Stimulated activated CD8-positive, alpha-beta memory T cell treated with anti-CD3 and anti-CD28 coated beads, Interleukin-15, amount 100 ng/mL, for 48 hours (primary cell): ENCODE measurements around the gene COBL.

ENCODE experiments used
- DNase-seq, 2 donors: peaks; one replicate each; pipeline ENCODE4 v3.0.0-alpha.2; 2020; ENCODE audit warnings: low read depth in 2 of 2

COBL gene

DNA sequence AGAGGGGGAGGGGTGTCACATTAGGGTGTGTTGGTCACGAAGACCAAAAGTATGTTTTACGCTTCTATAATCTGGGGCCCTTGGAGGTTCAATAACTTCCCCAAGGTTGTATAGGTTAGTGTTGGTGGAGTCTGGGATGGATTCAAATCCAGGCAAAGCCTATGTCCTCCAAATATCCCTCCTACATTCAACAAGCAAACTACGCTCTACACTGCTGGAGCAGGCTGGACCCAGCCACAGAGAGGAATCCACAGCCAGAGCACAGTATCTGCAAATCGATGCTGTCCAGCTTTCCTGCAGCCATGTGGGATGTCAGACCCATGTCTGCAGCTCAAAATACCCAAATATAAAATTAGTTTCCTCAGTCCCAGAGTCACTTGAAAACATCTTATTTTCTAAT is 198.0 kb downstream of the COBL start:
- no peak for DNase-seq

DNA sequence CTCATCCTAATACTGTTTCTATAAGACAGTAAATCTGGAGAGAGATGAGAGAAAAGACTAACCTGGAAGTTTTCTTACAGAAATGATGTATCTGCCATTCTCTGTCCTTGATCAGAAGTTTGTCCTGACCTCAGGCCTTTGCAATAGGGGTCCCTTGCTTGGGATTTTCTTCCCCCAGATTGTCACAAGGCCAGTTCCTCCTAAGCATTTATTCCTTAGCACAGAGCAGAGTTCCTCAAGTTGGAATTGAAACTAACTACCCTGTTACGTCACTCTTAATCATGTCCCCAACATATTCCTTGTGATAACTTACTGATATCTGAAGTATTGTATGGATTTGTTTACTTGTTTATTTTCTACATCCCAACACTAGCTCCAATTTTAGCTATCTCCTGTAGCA is 202.1 kb downstream of the COBL start:
- no peak for DNase-seq

DNA sequence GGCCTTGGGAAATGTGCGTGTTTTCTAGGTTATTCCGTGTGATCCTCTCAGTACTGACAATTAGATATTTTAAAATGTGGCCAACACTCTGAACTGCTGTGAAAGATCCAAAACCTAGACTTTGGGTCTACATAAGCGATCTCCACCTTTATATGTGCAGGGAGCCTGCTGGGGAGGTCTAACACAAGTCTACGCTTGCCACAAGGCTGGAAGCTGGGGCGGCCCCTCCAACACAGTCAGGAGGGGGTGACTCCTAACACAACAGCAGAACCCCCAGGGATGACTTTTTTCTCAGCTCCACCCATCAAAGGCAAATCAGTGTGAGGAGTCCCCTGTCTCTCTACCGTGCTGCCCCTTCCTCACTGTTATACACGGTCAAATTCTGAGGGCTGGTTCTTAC is 202.6 kb downstream of the COBL start:
- no peak for DNase-seq

DNA sequence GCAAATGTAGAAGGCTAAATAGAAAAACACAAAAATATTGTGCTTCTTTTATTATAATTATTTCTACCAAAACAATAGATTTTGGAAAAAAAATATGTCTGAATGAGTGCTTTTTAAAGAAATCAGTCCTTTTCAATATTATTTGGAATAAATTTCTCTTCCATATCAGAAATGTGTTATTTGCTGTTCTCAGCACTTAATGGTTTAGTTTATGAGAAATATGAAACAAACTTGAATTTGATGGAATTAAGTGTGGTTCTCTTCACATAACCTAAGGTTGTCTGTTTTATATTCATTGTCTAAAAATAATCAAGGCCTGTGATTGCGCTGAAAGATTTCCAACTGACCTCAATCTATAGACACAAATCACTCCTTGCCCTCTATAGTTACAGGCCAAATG is 203.0 kb downstream of the COBL start:
- DNase-seq, result no peak

DNA sequence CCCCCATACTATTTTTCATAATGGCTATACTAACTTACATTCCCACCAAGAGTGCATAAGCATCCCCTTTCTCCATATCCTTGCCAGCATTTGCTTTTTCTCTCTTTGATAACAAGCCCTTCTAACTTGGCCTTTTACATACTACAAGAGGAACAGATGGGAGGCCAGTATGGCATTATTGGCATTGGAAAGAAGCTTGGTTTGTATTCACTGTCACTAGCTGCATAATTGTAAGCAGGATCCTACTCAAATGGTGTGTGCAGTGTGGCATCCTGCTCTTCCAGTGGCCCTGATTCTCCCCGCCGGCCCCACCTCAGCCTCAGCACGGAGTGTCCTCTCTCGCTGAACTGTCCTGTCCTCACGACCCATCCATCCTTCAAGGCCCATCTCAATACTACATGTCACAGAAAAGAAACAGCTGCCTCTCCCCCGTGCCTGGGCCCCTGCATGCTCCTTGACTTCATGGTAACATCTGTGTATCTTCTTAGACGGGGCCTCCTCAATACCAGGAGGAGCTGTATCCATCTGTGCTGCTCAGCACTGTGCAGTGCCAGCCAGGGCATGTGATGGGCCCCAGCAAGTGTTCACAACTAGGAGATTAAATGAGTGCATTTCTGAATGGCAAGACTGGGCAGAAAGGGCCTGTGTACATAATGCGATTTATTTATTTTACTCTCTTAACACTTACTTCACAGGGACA is 205.2 kb downstream of the COBL start:
- no peak for DNase-seq

DNA sequence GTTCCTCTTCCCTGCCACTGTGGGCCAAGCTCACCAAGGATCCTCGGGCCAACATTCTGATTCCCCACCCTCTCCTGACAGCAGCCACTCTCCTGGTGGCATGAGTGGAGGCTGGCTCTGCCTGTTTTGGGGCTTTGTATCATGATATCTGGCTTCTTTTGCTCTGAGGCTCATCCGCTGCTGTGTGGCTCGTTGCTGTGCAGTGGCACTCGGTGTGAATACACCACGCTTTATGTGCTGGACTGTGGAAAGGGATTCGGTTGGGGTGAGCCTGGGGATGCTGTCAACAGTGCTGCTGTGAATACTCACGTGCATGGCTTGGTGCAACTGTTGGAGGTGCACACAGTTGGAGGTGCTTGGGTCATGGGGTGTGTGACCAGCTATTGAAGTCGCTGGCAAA is 208.5 kb downstream of the COBL start:
- no peak for DNase-seq

DNA sequence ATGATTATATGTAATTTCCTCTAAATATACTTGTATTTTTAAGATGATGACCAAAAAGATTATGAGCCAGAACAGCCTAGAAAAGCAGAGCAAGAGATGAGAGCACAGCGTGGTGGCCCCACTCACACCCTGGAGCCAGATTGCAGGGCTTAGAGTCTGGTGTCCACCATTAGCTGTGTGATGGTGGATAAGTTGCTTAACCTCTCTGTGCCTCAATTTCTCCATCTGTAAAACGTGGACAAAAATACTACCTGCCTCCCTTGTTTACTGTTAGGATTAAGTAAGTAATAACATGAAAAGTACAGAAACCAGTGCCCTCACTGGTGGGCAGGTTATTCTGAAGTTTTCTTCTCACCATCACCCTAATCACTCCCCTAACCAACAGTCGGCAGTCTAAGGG is 212.3 kb downstream of the COBL start:
- no peak for DNase-seq

DNA sequence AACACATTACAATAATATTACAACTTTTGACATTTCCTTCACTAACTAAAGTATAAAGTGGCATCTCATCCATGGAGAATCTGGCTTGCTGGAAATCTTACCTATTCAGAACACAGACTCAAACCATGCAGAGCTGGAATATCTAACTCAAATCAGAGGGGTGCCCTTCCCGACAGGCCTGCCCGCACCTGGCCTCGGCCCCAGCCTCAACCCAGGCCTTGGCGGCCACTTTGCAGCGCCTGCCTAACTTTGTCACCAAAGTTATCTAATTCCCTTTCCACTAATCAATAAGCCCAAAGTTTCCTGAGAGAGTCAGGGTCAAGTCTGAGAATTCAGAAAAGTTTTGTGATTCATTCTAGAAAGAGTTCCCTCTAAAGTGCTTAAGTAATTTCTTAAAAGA is 212.9 kb downstream of the COBL start:
- DNase-seq, result no peak

DNA sequence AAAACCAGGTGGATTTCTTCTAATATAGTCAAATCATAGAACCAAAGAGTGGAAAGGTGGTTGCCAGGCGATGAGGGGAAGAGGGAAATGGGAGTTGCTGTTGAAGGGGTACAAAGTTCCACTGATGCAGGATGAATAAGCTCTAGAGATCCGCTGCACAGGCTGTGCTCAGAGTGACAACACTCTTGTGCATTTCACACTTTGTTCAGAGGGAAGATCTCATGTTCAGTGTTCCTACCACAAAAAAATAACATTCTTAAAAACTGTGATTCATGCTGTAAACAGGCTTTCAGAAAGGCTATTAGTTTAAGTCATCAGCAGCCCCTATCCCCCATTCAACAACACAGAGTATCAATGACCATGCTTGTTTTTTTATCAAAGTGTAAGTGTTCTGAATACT is 213.8 kb downstream of the COBL start:
- no peak for DNase-seq

DNA sequence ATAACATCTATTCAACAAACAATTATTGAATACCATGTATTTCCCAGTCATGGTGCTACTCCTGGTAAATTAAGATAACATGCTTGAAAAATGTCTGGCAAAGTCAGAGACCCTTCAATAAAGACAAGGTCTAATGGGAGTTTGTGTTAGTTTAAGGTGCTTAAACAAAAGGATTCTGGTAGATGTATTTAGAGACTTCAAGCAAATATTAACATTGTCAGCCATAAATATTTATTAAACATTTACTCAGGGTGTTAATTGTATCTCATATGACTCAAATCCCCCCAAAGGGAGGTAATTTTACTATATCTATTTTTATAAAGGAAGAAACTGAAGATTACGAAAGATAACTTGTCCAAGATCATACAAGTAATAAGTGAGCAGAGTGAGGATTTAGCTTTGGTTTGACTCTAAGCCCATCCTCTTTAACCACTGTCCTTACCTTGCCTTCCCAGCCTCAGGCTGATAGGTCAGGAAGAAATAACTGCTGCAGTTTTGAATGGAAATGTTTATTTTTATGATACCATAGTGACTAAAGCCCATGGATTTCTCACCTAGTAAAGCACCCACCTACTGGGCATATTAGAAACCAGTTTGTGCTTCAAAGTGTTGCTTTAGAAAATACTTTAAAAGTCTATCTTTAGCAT is 215.4 kb downstream of the COBL start:
- DNase-seq, result no peak

DNA sequence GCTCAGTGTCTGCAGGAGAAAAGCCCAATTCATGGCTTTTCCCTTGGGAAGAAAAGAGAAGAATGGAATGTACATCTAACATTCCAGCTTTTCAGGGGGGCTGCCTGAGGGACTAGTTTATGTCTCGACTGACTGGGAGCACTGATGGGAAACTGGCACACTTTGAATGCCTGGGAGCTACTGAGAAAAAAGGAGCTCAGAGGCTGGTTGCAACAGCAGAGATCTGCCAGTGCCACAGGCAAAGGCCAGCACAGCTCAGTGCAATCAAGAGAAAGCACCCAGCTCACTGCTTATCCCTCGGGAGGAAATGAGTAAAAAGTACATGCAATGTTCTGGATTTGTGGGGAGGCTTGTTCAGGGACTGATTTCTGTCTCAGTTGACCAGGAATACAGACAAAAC is 226.2 kb downstream of the COBL start:
- no peak for DNase-seq

DNA sequence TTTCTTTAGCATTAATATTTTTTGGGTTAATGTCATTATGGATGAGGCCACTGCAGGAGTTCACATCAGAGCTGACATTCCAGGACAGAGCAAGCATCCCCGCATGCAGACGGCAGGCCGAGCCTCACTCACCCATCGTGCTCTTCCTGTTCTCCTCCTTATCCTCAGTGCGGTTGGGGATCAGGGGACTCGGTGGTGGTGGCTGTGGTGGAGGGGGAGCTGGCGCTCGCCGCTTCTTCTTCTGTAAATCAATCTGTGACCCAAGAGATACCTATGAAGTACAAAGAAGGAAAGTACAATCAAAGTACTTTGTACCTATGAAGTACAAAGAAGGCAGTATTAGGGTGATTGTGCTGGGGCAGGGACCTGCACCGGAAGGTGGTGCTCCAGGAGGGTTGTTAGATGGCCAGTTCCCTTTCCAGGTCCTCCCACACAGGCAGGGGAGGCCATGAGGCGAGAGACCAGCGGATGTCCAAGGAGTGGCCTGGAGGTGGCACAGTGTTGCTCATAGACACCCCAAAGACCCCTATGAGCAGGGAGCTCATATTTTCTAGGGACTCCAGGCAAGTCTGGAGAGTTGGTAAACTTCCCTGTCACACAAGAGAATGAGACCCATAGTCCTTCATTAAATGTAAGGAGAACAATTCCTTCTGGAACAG is 231.4 kb downstream of the COBL start:
- DNase-seq, result no peak

DNA sequence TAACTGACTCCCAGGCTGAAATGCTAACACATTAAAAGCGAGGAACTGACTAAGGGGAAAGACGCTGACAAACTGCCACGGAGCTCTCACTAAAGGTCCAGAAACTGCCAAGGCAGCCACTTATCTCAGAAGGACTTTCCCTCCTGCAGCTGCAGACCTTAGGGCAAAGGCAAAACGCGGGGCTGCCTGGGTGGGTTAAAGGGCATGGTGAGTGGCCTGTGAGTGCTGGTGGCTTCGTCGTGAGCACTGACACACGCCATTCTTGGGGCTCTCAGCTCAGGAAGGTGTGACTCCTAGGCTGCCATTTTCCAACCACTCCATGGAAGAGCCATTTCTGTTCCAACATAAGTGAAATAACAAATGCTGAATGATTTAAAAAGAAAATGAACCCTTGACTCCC is 232.5 kb downstream of the COBL start:
- DNase-seq, result no peak

DNA sequence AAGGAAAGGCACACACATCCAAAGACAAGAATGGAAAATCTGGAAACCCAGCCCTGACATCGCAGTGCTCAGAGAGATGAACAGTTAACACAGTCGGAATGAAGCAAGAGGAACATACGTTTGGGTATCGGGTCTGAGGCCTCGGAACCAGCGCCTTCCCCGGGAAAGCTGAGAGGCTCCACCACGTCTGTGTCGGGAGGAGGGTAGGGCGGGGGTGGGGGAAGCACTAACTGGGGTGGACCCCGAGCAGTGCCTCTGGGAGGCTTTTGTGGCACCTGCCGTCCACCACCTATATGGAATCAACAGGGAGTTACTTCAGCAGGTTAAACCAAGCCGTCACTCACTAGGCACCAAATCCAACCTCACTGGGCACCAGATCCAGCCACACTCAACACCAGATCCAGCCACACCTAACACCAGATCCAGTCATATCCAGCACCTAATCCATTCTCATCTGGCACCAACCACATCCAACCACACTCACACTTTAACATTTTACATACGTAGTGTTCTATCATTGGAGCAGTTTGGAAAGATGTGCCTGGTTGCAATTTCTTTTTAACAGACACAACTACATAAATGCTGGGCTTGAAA is 233.6 kb downstream of the COBL start:
- DNase-seq, result no peak

DNA sequence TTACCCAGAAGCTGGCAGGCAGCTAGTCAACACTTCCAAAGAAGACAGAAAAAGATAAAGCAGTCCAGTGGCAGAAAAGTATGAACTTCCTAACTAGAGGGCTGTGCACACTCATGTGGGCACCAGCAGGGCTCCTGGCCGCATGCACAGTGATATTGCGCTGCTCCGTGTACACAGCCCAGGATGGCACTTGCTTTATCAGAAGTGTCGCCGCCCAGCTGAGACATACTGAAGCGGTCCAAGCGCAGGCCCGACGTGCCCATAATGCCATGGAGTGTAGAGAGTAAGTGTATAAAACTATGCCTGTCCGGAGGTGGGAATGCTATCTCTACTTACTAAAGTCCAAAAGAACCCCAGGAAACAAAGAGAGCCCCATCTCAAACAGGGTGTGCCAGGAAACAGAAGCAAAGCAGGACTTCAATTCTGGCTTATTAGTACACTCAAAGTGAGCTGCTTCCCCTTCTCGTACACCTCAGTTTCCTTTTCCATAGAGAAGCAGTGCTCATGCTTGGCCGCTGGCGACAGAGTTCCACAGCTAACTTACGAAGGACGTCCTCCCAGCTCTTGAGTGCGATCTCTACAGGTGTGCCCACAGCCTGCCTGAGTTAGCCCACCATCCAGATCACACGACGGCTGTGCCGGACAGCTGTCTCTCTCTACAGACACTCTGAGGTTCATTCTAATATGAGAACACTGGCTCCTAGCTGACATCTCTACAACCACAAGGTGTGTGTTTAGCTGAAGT is 234.3 kb downstream of the COBL start:
- DNase-seq, result no peak

DNA sequence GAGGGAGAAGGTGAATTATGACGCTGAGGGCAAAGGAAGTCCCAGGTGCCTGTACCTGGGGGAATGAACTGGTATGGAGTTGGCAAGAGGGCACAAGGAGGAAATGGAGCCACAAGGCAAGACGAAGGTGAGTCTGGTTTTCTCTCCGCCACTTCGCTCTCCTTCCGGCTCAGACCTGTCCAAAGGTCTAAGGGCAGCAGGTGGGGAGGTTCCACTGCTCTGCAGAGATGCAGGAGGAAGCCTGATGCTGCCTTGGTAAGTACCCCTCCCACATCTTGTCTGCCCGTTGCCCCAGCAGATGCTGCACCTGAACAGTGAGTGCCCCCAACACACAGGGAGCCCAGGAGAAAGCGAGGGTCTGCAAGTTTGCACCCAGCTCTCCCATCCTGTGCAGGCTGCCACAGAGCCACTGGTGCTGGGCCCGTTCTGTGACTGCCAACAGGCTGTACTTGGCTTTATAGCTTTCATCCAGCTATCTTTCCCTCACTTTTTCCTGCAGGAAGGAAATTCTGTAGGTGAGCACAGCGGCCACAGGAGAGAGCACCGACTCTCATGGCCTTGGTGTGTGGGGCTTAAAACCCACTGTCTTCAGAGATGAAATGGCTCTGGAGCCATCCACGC is 235.2 kb downstream of the COBL start:
- no peak for DNase-seq

DNA sequence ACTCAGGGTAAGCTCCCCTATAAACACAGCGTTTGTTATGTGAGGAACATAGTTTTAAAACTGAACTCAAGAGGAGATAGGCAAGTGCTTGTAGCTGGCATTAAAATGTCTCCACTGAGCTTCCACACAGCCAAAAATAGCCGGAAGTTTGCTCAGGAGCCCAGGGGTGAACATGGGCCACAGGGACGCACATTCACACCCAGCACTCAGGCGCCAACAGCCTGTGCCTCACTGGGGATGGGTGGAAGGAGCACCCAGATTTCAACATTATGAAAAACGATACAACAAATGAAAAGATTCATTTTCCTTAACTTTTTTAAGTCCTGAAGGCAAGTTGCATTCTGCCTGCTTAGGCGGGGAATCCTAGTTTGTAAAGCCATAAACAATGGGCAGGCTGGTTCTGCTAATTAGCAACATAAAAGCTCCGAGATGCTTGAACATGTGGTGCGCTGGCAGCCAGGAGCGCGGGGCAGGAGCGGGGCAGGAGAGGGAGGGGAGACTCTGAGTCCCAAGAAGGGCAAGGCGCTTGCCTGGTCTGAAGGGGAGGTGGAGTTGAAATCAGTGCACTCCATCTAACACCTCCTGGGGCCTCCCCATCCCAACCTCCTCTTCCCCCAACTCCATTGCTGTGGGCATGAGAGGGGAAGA is 235.9 kb downstream of the COBL start:
- no peak for DNase-seq

DNA sequence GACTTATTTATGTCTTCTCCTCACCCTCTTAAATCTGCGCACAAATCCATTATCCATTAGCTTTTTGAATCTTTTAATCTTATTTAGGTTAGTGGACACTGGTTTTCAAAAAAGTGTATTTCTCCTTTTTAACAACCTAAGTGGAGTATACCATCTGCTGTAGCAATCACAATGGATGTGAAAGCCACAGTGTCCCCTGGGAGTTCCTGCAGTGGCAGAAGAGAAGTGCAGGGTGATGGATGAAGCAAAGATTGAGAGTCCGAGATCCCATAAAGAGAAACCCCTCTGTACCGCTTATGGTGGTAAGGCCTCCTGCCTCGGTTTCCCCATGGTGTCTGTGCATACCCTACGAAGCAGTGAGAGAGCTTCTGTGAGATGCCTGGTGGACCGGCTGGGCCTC is 236.4 kb downstream of the COBL start:
- DNase-seq, result no peak

DNA sequence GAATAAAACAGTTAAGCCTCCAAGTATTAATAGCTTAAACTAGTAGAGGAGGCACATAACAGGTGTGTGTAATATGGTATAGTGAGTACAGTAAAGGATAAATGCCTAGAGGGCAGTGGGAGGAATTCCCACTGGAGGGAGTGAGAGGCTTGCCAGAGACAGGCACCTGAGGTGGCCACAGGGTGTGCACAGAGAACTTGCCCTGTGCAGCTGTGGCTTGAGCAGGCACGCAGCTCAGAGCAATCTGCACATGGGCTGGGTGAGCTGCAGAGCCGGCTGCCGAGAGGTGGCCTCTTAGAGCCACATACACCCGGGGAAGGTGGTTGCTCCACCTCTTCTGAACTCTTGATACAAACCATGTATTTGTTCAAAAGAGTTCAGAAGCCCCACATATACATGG is 237.1 kb downstream of the COBL start:
- no peak for DNase-seq

DNA sequence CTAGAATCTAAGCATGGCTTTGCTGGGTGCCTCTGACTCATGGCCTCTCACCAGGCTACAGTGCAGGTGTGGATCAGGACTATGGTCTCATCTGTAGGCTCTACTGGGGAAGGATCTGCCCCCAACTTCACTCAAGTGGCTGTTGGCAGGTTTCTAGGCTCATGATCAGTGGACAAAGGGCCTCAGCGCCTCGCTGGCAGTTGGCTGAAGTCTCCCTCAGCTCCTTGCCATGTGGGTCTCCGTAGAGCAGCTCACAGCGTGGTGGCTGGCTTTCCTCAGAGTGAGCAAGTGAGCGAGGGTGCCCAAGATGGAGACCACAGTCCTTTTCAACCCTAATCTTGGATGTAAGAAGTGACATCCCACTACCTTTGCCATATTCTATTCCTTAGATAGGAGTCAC is 238.0 kb downstream of the COBL start:
- no peak for DNase-seq

DNA sequence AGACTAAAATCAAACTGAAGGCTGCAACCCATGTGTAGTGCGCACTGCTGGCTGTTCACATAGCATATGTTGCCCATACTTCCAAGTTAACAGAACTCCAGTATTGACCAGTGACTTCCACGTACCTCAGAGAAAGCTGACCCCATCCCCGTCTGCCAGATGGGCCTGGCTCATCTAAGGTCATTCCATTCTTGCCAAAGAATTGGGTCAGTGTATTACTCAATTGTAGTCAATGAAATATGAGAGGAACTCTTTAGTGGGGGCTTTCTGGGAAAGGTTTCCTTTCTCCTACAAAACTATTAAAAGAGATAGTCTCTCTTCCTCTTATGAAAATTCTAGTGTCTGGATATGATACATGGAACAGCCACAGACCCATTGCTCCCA is 238.6 kb downstream of the COBL start:
- no peak for DNase-seq
